ENCODE data around the gene DDX42.

DDX42 gene

DNA sequence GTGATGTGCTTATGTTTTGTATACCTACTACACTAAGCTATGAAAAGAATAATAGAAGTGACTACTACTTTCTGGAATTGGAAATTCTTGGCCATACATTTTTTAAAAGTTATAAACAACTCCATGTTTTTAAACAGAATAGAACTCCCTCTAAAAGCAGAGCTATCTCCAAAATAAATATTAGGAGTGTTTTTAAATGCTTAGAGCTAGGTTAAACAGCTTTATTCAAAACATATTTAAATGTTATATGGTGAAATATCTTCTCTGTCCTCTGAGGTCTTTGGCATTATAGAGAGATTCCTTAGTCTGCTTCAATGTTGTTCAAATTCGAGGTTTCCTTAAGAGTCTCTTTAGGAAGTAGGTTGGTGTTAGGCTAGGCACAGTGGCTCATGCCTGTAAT is 30.4 kb downstream of the DDX42 start:
- Histone ChIP-seq H3K36me3 (ENCODE audit: control insufficient read depth in 4 of 4, insufficient read depth in 4 of 4, low read length in 3 of 4) (peaks cover 15 to 85% (median 55%) of the 10 kb centered on the region in 4 experiments), H3K4me3 (ENCODE audit: control insufficient read depth in 1 of 7, extremely low read depth in 1 of 7, insufficient read depth in 4 of 7, low read depth in 2 of 7, low read length in 6 of 7) (no peak overlapping the region), H3K27me3 (replicated peaks in 2 of 5; ENCODE audit: control insufficient read depth in 4 of 5, insufficient read depth in 5 of 5, low read length in 4 of 5) (no peaks in the 10 kb centered on the region), H3K4me1 (ENCODE audit: control extremely low read depth in 1 of 4, control insufficient read depth in 4 of 4, insufficient read depth in 4 of 4, low read length in 3 of 4) (no peaks in the 10 kb centered on the region), H3K27ac (ENCODE audit: insufficient read depth in 1 of 2, low read depth in 1 of 2, low read length in 2 of 2, poor library complexity in 1 of 2, severe bottlenecking in 2 of 2) (no peak overlapping the region), H3K9me3 (ENCODE audit: control extremely low read depth in 1 of 5, control insufficient read depth in 4 of 5, insufficient read depth in 2 of 5, low read depth in 1 of 5, low read length in 4 of 5) (no peaks in the 10 kb centered on the region)
- ChIA-PET POLR2A (interaction anchor here (0.7 to 1.2 kb wide), 3 partner anchors 10 to 54 kb away, joined by 3 read pairs; no protein-coding TSS in a partner anchor), CTCF (interaction anchor here (0.9 to 1.7 kb wide), 6 partner anchors 10 to 62 kb away, joined by 3 to 6 read pairs (median 4); no protein-coding TSS in a partner anchor)
- no peak for DNase-seq
- WGBS (ENCODE audit: insufficient coverage), result no CpG with 5 or more reads among the region's 1 CpG

DNA sequence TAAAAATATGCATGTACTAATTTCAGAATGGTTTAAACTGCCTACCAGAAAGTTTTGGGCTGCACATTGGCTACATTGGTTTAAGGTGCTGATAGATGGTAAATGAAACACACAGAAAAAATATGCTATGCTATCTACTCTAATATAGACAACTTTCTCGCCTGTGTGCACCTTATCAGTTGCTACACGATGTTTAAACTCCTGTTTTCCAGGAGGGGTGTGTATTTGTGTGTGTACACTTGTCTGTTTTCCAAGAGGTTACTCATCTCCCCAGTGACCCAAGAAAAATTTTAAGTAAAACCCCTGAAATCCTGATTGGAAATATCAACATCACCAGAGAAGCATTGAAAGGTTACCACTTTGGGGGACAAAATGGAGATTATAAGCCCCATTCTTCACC is 31.6 kb downstream of the DDX42 start:
- WGBS (ENCODE audit: insufficient coverage), result no CpG with 5 or more reads among the region's 2 CpGs
- H3K27ac ChIP-seq (ENCODE audit: insufficient read depth in 1 of 2, low read depth in 1 of 2, low read length in 2 of 2, poor library complexity in 1 of 2, severe bottlenecking in 2 of 2), result no peak overlapping the region
- ChIA-PET CTCF (interaction anchor here (1.2 to 1.7 kb wide), 2 partner anchors 23 to 29 kb away, joined by 4 to 6 read pairs; no protein-coding TSS in a partner anchor), POLR2A (no interaction called here)
- peaks cover 19 to 85% (median 54%) of the 10 kb centered on the region in 4 experiments for H3K36me3 ChIP-seq (ENCODE audit: control insufficient read depth in 4 of 4, insufficient read depth in 4 of 4, low read length in 3 of 4)
- no peaks in the 10 kb centered on the region for H3K27me3 ChIP-seq (replicated peaks in 2 of 5; ENCODE audit: control insufficient read depth in 4 of 5, insufficient read depth in 5 of 5, low read length in 4 of 5)
- no peak for DNase-seq
- no peak overlapping the region for H3K4me3 ChIP-seq (ENCODE audit: control insufficient read depth in 1 of 7, extremely low read depth in 1 of 7, insufficient read depth in 4 of 7, low read depth in 2 of 7, low read length in 6 of 7)
- no peaks in the 10 kb centered on the region for H3K9me3 ChIP-seq (ENCODE audit: control extremely low read depth in 1 of 5, control insufficient read depth in 4 of 5, insufficient read depth in 2 of 5, low read depth in 1 of 5, low read length in 4 of 5)
- no peaks in the 10 kb centered on the region for H3K4me1 ChIP-seq (ENCODE audit: control extremely low read depth in 1 of 4, control insufficient read depth in 4 of 4, insufficient read depth in 4 of 4, low read length in 3 of 4)

DNA sequence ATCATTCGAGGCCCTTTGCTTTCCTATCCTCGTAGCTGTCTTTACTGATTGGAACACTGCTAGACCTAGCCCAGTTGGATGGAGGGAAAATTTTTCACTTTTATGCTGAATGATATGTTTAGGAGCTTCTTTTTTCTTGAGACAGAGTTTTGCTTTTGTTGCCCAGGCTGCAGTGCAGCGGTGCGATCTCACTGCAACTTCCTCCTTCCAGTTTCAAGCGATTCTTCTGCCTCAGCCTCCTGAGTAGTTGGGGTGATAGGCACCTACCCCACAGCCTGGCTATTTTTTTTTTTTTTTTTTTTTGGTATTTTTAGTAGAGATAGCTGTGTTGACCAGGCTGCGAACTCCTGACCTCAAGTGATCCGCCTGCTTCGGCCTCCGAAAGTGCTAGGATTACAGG is 36.0 kb downstream of the DDX42 start:
- WGBS (ENCODE audit: insufficient coverage), result no CpG with 5 or more reads among the region's 9 CpGs
- POLR2A ChIA-PET, result interaction anchor here (0.8 kb wide), 1 partner anchor 18 kb away, joined by 3 read pairs; no protein-coding TSS in a partner anchor
- Histone ChIP-seq H3K27ac (ENCODE audit: insufficient read depth in 1 of 2, low read depth in 1 of 2, low read length in 2 of 2, poor library complexity in 1 of 2, severe bottlenecking in 2 of 2) (no peak overlapping the region), H3K27me3 (replicated peaks in 2 of 5; ENCODE audit: control insufficient read depth in 4 of 5, insufficient read depth in 5 of 5, low read length in 4 of 5) (no peaks in the 10 kb centered on the region), H3K4me1 (ENCODE audit: control extremely low read depth in 1 of 4, control insufficient read depth in 4 of 4, insufficient read depth in 4 of 4, low read length in 3 of 4) (no peaks in the 10 kb centered on the region), H3K9me3 (ENCODE audit: control extremely low read depth in 1 of 5, control insufficient read depth in 4 of 5, insufficient read depth in 2 of 5, low read depth in 1 of 5, low read length in 4 of 5) (no peaks in the 10 kb centered on the region), H3K4me3 (ENCODE audit: control insufficient read depth in 1 of 7, extremely low read depth in 1 of 7, insufficient read depth in 4 of 7, low read depth in 2 of 7, low read length in 6 of 7) (no peak overlapping the region), H3K36me3 (ENCODE audit: control insufficient read depth in 4 of 4, insufficient read depth in 4 of 4, low read length in 3 of 4) (peaks cover 31 to 91% (median 70%) of the 10 kb centered on the region in 4 experiments)
- no peak for DNase-seq
- CTCF ChIA-PET, result interaction anchor here (1.0 to 2.2 kb wide), 4 partner anchors 11 to 29 kb away, joined by 3 to 9 read pairs (median 5); no protein-coding TSS in a partner anchor

DNA sequence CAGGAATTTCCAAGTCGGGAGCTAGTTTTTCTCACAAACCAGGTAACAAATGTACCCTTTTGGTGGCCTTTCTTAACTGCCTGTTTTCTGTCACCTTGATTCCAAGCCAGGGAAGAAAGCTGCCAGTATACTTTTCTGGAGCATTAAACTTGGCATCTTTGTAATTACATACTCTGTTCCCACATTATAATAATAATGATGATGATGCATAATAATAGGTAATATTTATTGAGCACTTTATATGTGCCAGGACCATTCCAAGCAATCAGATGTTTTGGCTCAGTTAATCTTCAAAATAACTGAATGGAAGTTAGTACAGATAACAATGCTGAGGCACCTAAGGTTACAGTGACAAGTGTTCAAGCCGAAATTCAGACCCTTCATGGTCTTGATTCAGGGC is 42.2 kb downstream of the DDX42 start:
- no peak for DNase-seq
- Histone ChIP-seq H3K4me3 (ENCODE audit: control insufficient read depth in 1 of 7, extremely low read depth in 1 of 7, insufficient read depth in 4 of 7, low read depth in 2 of 7, low read length in 6 of 7) (no peak overlapping the region), H3K27me3 (replicated peaks in 2 of 5; ENCODE audit: control insufficient read depth in 4 of 5, insufficient read depth in 5 of 5, low read length in 4 of 5) (no peaks in the 10 kb centered on the region), H3K4me1 (ENCODE audit: control extremely low read depth in 1 of 4, control insufficient read depth in 4 of 4, insufficient read depth in 4 of 4, low read length in 3 of 4) (peaks cover 0 to 8% (median 2%) of the 10 kb centered on the region in 4 experiments), H3K27ac (ENCODE audit: insufficient read depth in 1 of 2, low read depth in 1 of 2, low read length in 2 of 2, poor library complexity in 1 of 2, severe bottlenecking in 2 of 2) (no peak overlapping the region), H3K36me3 (ENCODE audit: control insufficient read depth in 4 of 4, insufficient read depth in 4 of 4, low read length in 3 of 4) (peaks cover 36 to 96% (median 82%) of the 10 kb centered on the region in 4 experiments), H3K9me3 (ENCODE audit: control extremely low read depth in 1 of 5, control insufficient read depth in 4 of 5, insufficient read depth in 2 of 5, low read depth in 1 of 5, low read length in 4 of 5) (no peaks in the 10 kb centered on the region)
- POLR2A ChIA-PET, result no interaction called here
- WGBS (ENCODE audit: insufficient coverage), result 100% methylated on average over 2 of the region's 2 CpGs
- CTCF ChIA-PET, result interaction anchor here (1.2 to 1.4 kb wide), 3 partner anchors 9 to 36 kb away, joined by 3 to 5 read pairs (median 4); no protein-coding TSS in a partner anchor

DNA sequence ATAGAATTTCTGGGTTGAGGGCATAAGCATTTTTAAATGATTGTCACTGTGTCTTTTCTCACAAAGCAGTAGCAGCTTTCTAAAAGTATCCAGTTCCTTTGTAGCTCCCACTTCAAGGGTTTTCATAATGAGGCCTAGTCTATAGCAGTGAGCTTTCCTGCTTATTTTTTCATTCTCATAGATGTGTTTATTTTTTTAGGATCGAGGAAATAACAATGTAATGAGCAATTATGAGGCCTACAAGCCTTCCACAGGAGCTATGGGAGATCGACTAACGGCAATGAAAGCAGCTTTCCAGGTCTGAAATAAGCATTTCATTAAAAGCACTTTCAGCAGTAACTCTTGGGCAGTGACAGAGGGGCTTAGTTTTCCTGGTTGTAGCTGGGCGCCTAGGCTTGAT is 42.7 kb downstream of the DDX42 start:
- Histone ChIP-seq H3K27me3 (replicated peaks in 2 of 5; ENCODE audit: control insufficient read depth in 4 of 5, insufficient read depth in 5 of 5, low read length in 4 of 5) (no peaks in the 10 kb centered on the region), H3K27ac (ENCODE audit: insufficient read depth in 1 of 2, low read depth in 1 of 2, low read length in 2 of 2, poor library complexity in 1 of 2, severe bottlenecking in 2 of 2) (no peak overlapping the region), H3K9me3 (ENCODE audit: control extremely low read depth in 1 of 5, control insufficient read depth in 4 of 5, insufficient read depth in 2 of 5, low read depth in 1 of 5, low read length in 4 of 5) (no peaks in the 10 kb centered on the region), H3K4me3 (ENCODE audit: control insufficient read depth in 1 of 7, extremely low read depth in 1 of 7, insufficient read depth in 4 of 7, low read depth in 2 of 7, low read length in 6 of 7) (no peak overlapping the region), H3K36me3 (ENCODE audit: control insufficient read depth in 4 of 4, insufficient read depth in 4 of 4, low read length in 3 of 4) (peaks cover 38 to 96% (median 81%) of the 10 kb centered on the region in 4 experiments), H3K4me1 (ENCODE audit: control extremely low read depth in 1 of 4, control insufficient read depth in 4 of 4, insufficient read depth in 4 of 4, low read length in 3 of 4) (peaks cover 0 to 8% (median 2%) of the 10 kb centered on the region in 4 experiments)
- ChIA-PET POLR2A (interaction anchor here (0.8 kb wide), 1 partner anchor 9 kb away, joined by 3 read pairs; no protein-coding TSS in a partner anchor), CTCF (interaction anchor here (1.2 to 1.3 kb wide), 2 partner anchors 9 to 36 kb away, joined by 4 to 5 read pairs; no protein-coding TSS in a partner anchor)
- no peak for DNase-seq
- WGBS (ENCODE audit: insufficient coverage), result 100% methylated on average over 1 of the region's 4 CpGs

DNA sequence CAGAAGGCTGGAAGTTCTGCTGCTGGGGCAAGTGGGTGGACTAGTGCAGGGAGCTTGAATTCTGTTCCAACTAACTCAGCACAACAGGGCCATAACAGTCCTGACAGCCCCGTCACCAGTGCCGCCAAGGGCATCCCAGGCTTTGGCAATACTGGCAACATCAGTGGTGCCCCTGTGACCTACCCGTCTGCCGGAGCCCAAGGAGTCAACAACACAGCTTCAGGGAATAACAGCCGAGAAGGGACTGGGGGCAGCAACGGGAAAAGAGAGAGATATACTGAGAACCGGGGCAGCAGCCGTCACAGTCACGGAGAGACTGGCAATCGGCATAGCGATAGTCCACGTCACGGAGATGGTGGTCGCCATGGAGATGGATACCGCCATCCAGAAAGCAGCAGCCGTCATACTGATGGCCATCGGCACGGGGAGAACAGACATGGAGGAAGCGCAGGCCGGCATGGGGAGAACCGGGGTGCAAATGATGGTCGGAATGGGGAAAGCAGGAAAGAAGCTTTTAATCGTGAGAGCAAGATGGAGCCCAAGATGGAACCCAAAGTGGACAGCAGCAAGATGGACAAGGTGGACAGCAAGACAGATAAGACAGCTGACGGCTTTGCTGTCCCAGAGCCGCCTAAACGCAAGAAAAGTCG is 43.9 kb downstream of the DDX42 start:
- 97% methylated on average over 27 of the region's 27 CpGs for WGBS (ENCODE audit: insufficient coverage)
- DNase-seq, result no peak
- Histone ChIP-seq H3K27me3 (replicated peaks in 2 of 5; ENCODE audit: control insufficient read depth in 4 of 5, insufficient read depth in 5 of 5, low read length in 4 of 5) (no peaks in the 10 kb centered on the region), H3K36me3 (ENCODE audit: control insufficient read depth in 4 of 4, insufficient read depth in 4 of 4, low read length in 3 of 4) (peaks cover 38 to 97% (median 81%) of the 10 kb centered on the region in 4 experiments), H3K4me3 (ENCODE audit: control insufficient read depth in 1 of 7, extremely low read depth in 1 of 7, insufficient read depth in 4 of 7, low read depth in 2 of 7, low read length in 6 of 7) (no peak overlapping the region), H3K27ac (ENCODE audit: insufficient read depth in 1 of 2, low read depth in 1 of 2, low read length in 2 of 2, poor library complexity in 1 of 2, severe bottlenecking in 2 of 2) (no peak overlapping the region), H3K4me1 (ENCODE audit: control extremely low read depth in 1 of 4, control insufficient read depth in 4 of 4, insufficient read depth in 4 of 4, low read length in 3 of 4) (peaks cover 0 to 8% (median 2%) of the 10 kb centered on the region in 4 experiments), H3K9me3 (ENCODE audit: control extremely low read depth in 1 of 5, control insufficient read depth in 4 of 5, insufficient read depth in 2 of 5, low read depth in 1 of 5, low read length in 4 of 5) (no peaks in the 10 kb centered on the region)
- ChIA-PET POLR2A (interaction anchor here (0.5 kb wide), 1 partner anchor 48 kb away, joined by 3 read pairs; no protein-coding TSS in a partner anchor), CTCF (interaction anchor here (0.9 to 1.3 kb wide), 3 partner anchors 13 to 18 kb away, joined by 3 to 4 read pairs (median 3); no protein-coding TSS in a partner anchor)

DNA sequence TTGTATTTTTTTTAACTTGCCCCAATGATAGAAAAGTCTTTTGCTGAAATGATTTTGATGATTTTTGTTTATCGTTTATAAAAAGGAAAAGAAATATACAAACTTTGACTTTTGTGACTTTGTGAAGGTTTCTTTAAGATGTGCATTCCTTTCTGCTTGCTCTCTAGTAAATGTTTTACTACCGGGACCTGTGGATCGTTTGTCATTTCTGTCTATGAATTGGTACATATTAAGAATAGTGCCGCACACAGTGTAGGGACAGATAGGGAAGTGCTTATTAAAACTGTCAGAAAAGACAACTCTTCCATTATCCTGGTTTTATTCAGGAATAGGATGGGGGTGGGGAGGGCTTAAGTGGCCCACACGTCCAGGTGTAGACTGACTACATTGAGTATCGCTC is 45.2 kb downstream of the DDX42 start:
- Histone ChIP-seq H3K27ac (ENCODE audit: insufficient read depth in 1 of 2, low read depth in 1 of 2, low read length in 2 of 2, poor library complexity in 1 of 2, severe bottlenecking in 2 of 2) (no peak overlapping the region), H3K4me1 (ENCODE audit: control extremely low read depth in 1 of 4, control insufficient read depth in 4 of 4, insufficient read depth in 4 of 4, low read length in 3 of 4) (peaks cover 0 to 8% (median 2%) of the 10 kb centered on the region in 4 experiments), H3K9me3 (ENCODE audit: control extremely low read depth in 1 of 5, control insufficient read depth in 4 of 5, insufficient read depth in 2 of 5, low read depth in 1 of 5, low read length in 4 of 5) (no peaks in the 10 kb centered on the region), H3K36me3 (ENCODE audit: control insufficient read depth in 4 of 4, insufficient read depth in 4 of 4, low read length in 3 of 4) (peaks cover 37 to 96% (median 80%) of the 10 kb centered on the region in 4 experiments), H3K4me3 (ENCODE audit: control insufficient read depth in 1 of 7, extremely low read depth in 1 of 7, insufficient read depth in 4 of 7, low read depth in 2 of 7, low read length in 6 of 7) (no peak overlapping the region), H3K27me3 (replicated peaks in 2 of 5; ENCODE audit: control insufficient read depth in 4 of 5, insufficient read depth in 5 of 5, low read length in 4 of 5) (no peaks in the 10 kb centered on the region)
- POLR2A ChIA-PET, result no interaction called here
- CTCF ChIA-PET, result interaction anchor here (1.3 to 2.7 kb wide), 2 partner anchors 10 to 12 kb away, joined by 3 to 9 read pairs; no protein-coding TSS in a partner anchor
- WGBS (ENCODE audit: insufficient coverage), result 100% methylated on average over 1 of the region's 6 CpGs
- no peak for DNase-seq

All from common myeloid progenitor, CD34-positive (primary cell).